KMS-11 (cell line): Measurements from ENCODE around the gene CTBP2.

Source experiments
- H2AFZ ChIP-seq: fragments of 200-600 bp; sonication (generic); 2 replicates; pipeline ENCODE4 v1.6.1; 2016; ENCODE audit warnings: antibody characterized with exemption, mixed run types, low read depth
- H3K27ac ChIP-seq: fragments of 200-600 bp; sonication (generic); 2 replicates; pipeline ENCODE4 v1.6.1; 2016; ENCODE audit warnings: mild to moderate bottlenecking, mixed run types
- H3K27me3 ChIP-seq: fragments of 200-600 bp; sonication (generic); 2 replicates; pipeline ENCODE4 v1.6.1; 2017; ENCODE audit warnings: mild to moderate bottlenecking, low read depth, mixed run types, moderate library complexity; ENCODE audit not compliant: insufficient read depth
- H3K36me3 ChIP-seq: fragments of 200-600 bp; sonication (generic); 2 replicates; pipeline ENCODE4 v1.6.1; 2017; ENCODE audit warnings: mild to moderate bottlenecking, mixed run types; ENCODE audit not compliant: insufficient read depth
- H3K4me1 ChIP-seq: fragments of 200-600 bp; sonication (generic); 2 replicates; pipeline ENCODE4 v1.6.1; 2016; ENCODE audit warnings: mild to moderate bottlenecking, low read depth, mixed run types; ENCODE audit not compliant: poor library complexity, severe bottlenecking
- H3K4me2 ChIP-seq: fragments of 200-600 bp; sonication (generic); 2 replicates; pipeline ENCODE4 v1.7.0; 2016; ENCODE audit warnings: mild to moderate bottlenecking, mixed run types
- H3K4me3 ChIP-seq: fragments of 200-600 bp; sonication (generic); IDR thresholded peaks from 2 replicates; pipeline ENCODE4 v1.6.1; 2017; ENCODE audit warnings: low read depth, low read length, mixed read lengths; ENCODE audit not compliant: insufficient read depth
- H3K79me2 ChIP-seq: fragments of 200-600 bp; sonication (generic); 2 replicates; pipeline ENCODE4 v1.6.1; 2016; ENCODE audit warnings: low read depth, mixed run types; ENCODE audit not compliant: insufficient read depth
- H3K9ac ChIP-seq: fragments of 200-600 bp; sonication (generic); 2 replicates; pipeline ENCODE4 v1.6.1; 2016; ENCODE audit warnings: mild to moderate bottlenecking, mixed run types
- H4K20me1 ChIP-seq: fragments of 200-600 bp; sonication (generic); 2 replicates; pipeline ENCODE4 v1.6.1; 2016; ENCODE audit warnings: mild to moderate bottlenecking, mixed run types; ENCODE audit not compliant: insufficient read depth
- CTCF ChIP-seq: fragments of 200-600 bp; sonication (generic); conservative IDR thresholded peaks from 2 replicates; pipeline ENCODE4 v1.6.1; 2017; ENCODE audit warnings: low read depth, mild to moderate bottlenecking, antibody characterized with exemption, low read length, moderate library complexity, mixed read lengths

The CTBP2 gene

GRCh38 chr10:125127110-125127509 lies 33.3 kb downstream of the CTBP2 start:
- peaks cover 8% of the 10 kb centered on the region; the same call in 1 of the 2 replicates for H3K79me2 ChIP-seq
- H3K9ac ChIP-seq, result no peak overlapping the region
- H4K20me1 ChIP-seq, result no peaks in the 10 kb centered on the region; the same call in 1 of the 2 replicates
- no peak overlapping the region for H3K4me3 ChIP-seq
- H3K27me3 ChIP-seq, result no peaks in the 10 kb centered on the region
- H3K4me2 ChIP-seq, result no peak overlapping the region
- no peak overlapping the region for H3K27ac ChIP-seq
- peaks cover 20% of the 10 kb centered on the region for H3K4me1 ChIP-seq
- no peaks in the 10 kb centered on the region for H3K36me3 ChIP-seq
- TF ChIP-seq CTCF, result no peak
- H2AFZ ChIP-seq, result no peak overlapping the region

GRCh38 chr10:125125951-125126735 lies 34.2 kb downstream of the CTBP2 start:
- Histone ChIP-seq H3K4me3 (no peak overlapping the region), H3K9ac (no peak overlapping the region), H3K79me2 (peaks cover 8% of the 10 kb centered on the region; the same call in 1 of the 2 replicates), H3K4me1 (peaks cover 20% of the 10 kb centered on the region), H2AFZ (no peak overlapping the region), H4K20me1 (no peaks in the 10 kb centered on the region; the same call in 1 of the 2 replicates), H3K36me3 (no peaks in the 10 kb centered on the region), H3K4me2 (no peak overlapping the region), H3K27me3 (no peaks in the 10 kb centered on the region), H3K27ac (no peak overlapping the region)
- TF ChIP-seq CTCF, result no peak

GRCh38 chr10:125124907-125125306 lies 35.5 kb downstream of the CTBP2 start:
- Histone ChIP-seq H3K79me2 (peaks cover 8% of the 10 kb centered on the region; the same call in 1 of the 2 replicates), H3K4me1 (peaks cover 19% of the 10 kb centered on the region)

GRCh38 chr10:125124115-125124487 lies 36.3 kb downstream of the CTBP2 start:
- H3K36me3 ChIP-seq, result no peaks in the 10 kb centered on the region
- H3K27ac ChIP-seq, result no peak overlapping the region
- no peaks in the 10 kb centered on the region for H3K27me3 ChIP-seq
- peaks cover 11% of the 10 kb centered on the region for H3K4me1 ChIP-seq
- H4K20me1 ChIP-seq, result no peaks in the 10 kb centered on the region
- H3K4me3 ChIP-seq, result no peak overlapping the region
- no peak overlapping the region for H3K9ac ChIP-seq
- H3K4me2 ChIP-seq, result no peak overlapping the region
- H2AFZ ChIP-seq, result no peak overlapping the region
- no peak for TF ChIP-seq CTCF
- peaks cover 8% of the 10 kb centered on the region; the same call in 1 of the 2 replicates for H3K79me2 ChIP-seq

More at GRCh38 chr10:125124907-125125306, 35.5 kb downstream of the CTBP2 start:
- Histone ChIP-seq H3K4me2 (no peak overlapping the region), H4K20me1 (no peaks in the 10 kb centered on the region; the same call in 1 of the 2 replicates), H3K9ac (no peak overlapping the region), H2AFZ (no peak overlapping the region), H3K27me3 (no peaks in the 10 kb centered on the region), H3K4me3 (no peak overlapping the region), H3K27ac (no peak overlapping the region), H3K36me3 (no peaks in the 10 kb centered on the region)
- no peak for TF ChIP-seq CTCF
